ENCODE results near the gene CYP2D6. TPM values are rescaled to one million over a fixed set of nuclear protein-coding genes. Genes with fewer than 3 reads are reported as not detected.

Gene CYP2D6
- total and polyA plus RNA-seq, 2 of the 13 experiments (the other 11 are each of a cell fraction or from before 2014, with no cell fraction given) = 1.0 to 3.7 TPM

DNA sequence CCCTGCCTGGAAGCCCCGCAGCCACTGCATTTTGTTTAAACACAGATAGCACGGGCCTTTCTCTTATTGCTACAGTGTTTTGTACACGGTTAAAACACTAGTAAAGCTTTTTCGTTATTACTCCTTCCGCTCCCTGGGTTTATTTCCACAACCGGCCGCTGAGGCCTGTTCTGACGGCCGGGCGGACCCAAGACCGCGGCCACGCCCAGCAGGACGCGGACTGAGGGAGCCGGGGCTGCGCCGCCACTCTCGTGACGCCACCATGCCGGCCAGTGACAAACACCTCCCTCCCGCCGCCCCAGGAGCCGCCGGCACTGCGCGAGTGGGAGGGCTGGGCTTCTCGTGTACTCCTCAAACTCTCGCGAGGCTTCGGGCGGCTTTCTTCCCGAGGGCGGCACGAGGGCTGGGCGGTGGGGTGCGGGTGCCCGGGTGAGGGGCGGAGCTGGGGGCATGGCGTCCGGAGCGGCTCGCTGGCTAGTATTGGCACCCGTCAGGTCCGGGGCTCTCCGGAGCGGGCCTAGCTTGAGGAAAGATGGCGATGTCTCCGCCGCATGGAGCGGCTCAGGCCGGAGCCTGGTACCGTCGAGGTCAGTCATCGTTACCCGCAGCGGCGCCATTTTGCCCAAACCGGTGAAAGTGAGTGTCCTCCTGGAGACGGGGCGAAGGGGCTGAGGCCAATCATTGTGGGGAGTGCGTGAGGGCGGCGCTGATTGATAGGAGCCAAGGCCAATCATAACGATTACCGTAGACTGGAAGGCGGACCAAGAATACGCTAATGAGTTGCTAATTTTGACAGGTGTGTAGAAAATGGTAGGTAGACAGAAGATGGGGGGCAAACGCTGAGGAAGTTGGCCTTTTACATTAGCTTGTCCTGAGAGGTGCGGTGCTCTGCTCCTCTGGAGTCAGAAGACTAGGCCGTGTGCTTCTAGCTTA lies 51.0 kb downstream of the CYP2D6 start, which contains the start of gene SMDT1 (continued):
- TF ChIP-seq, protein P1, sequence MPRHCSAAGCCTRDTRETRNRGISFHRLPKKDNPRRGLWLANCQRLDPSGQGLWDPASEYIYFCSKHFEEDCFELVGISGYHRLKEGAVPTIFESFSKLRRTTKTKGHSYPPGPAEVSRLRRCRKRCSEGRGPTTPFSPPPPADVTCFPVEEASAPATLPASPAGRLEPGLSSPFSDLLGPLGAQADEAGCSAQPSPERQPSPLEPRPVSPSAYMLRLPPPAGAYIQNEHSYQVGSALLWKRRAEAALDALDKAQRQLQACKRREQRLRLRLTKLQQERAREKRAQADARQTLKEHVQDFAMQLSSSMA (CRISPR knock-in tag; IDR thresholded peaks at IDR 0.05) = 0 out of 2 replicates have a peak, but pooled peaks have one; percentile 57
- TF ChIP-seq JARID2 (CRISPR knock-in tag; IDR thresholded peaks at IDR 0.05; ENCODE audit: insufficient replicate concordance) (no peak), ZNF124 (CRISPR knock-in tag; IDR thresholded peaks at IDR 0.05) (0 out of 2 replicates have a peak, but pooled peaks have one; percentile 31), FLYWCH1 (CRISPR knock-in tag; IDR thresholded peaks at IDR 0.05) (no peak), ZNF441 (CRISPR knock-in tag; IDR thresholded peaks at IDR 0.05; ENCODE audit: borderline replicate concordance) (no peak), HDAC6 (IDR thresholded peaks at IDR 0.05; ENCODE audit: low read depth, low read length) (no peak), RELA (CRISPR knock-in tag; IDR thresholded peaks at IDR 0.05) (no peak), ARNTL (CRISPR knock-in tag; IDR thresholded peaks at IDR 0.05) (peak; percentile 72), ZNF264 (CRISPR knock-in tag; IDR thresholded peaks at IDR 0.05) (peak; percentile 56; the same call in 1 of the 2 replicates), ZKSCAN5 (CRISPR knock-in tag; IDR thresholded peaks at IDR 0.05) (no peak), TP53 (CRISPR knock-in tag; conservative IDR thresholded peaks at IDR 0.05) (peak; percentile 70; the same call in 1 of the 2 replicates), ZNF263 (CRISPR knock-in tag; IDR thresholded peaks at IDR 0.05) (no peak)
- TF ChIP-seq, protein P2, sequence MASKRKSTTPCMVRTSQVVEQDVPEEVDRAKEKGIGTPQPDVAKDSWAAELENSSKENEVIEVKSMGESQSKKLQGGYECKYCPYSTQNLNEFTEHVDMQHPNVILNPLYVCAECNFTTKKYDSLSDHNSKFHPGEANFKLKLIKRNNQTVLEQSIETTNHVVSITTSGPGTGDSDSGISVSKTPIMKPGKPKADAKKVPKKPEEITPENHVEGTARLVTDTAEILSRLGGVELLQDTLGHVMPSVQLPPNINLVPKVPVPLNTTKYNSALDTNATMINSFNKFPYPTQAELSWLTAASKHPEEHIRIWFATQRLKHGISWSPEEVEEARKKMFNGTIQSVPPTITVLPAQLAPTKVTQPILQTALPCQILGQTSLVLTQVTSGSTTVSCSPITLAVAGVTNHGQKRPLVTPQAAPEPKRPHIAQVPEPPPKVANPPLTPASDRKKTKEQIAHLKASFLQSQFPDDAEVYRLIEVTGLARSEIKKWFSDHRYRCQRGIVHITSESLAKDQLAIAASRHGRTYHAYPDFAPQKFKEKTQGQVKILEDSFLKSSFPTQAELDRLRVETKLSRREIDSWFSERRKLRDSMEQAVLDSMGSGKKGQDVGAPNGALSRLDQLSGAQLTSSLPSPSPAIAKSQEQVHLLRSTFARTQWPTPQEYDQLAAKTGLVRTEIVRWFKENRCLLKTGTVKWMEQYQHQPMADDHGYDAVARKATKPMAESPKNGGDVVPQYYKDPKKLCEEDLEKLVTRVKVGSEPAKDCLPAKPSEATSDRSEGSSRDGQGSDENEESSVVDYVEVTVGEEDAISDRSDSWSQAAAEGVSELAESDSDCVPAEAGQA (IDR thresholded peaks at IDR 0.05; ENCODE audit: low read depth) = peak; percentile 67
- TF ChIP-seq, protein P2 (CRISPR knock-in tag; IDR thresholded peaks at IDR 0.05; ENCODE audit: borderline replicate concordance) = peak; percentile 50; the same call in 1 of the 2 replicates
- TF ChIP-seq, protein P3, sequence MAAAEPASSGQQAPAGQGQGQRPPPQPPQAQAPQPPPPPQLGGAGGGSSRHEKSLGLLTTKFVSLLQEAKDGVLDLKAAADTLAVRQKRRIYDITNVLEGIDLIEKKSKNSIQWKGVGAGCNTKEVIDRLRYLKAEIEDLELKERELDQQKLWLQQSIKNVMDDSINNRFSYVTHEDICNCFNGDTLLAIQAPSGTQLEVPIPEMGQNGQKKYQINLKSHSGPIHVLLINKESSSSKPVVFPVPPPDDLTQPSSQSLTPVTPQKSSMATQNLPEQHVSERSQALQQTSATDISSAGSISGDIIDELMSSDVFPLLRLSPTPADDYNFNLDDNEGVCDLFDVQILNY (CRISPR knock-in tag; conservative IDR thresholded peaks at IDR 0.05) = 0 out of 2 replicates have a peak, but pooled peaks have one; percentile 19
- TF ChIP-seq, protein P4, sequence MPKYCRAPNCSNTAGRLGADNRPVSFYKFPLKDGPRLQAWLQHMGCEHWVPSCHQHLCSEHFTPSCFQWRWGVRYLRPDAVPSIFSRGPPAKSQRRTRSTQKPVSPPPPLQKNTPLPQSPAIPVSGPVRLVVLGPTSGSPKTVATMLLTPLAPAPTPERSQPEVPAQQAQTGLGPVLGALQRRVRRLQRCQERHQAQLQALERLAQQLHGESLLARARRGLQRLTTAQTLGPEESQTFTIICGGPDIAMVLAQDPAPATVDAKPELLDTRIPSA (CRISPR knock-in tag; IDR thresholded peaks at IDR 0.05; ENCODE audit: borderline replicate concordance) = no peak

All from HepG2 (cell line).